ENCODE data around the gene LHCGR. TPM values are rescaled to one million over a fixed set of nuclear protein-coding genes. Genes with fewer than 3 reads are reported as not detected.

Gene LHCGR
- total RNA-seq, 1 experiment from 2014 or later = not detected

- H3K36me3 ChIP-seq = no peaks in the 10 kb centered on the region
- DNase-seq = no peak
- no peak overlapping the region for H3K4me3 ChIP-seq
- H3K27me3 ChIP-seq = peaks cover 6% of the 10 kb centered on the region; the same call in 1 of the 2 replicates
- H3K27ac ChIP-seq = no peak overlapping the region
- H3K9me3 ChIP-seq (replicated peaks) = no peaks in the 10 kb centered on the region
- H3K4me1 ChIP-seq = no peaks in the 10 kb centered on the region
Measured at GRCh38 chr2:48651158-48651790, 104.2 kb downstream of the LHCGR start.

GRCh38 chr2:48638261-48638660, 117.3 kb downstream of the LHCGR start:
- DNase-seq = no peak
- Histone ChIP-seq H3K9me3 (replicated peaks) (no peaks in the 10 kb centered on the region), H3K27me3 (no peaks in the 10 kb centered on the region), H3K4me3 (no peak overlapping the region), H3K4me1 (no peaks in the 10 kb centered on the region), H3K36me3 (no peaks in the 10 kb centered on the region), H3K27ac (no peak overlapping the region)

Other genes with a start within 250 kb of the LHCGR start
- gene STON1, start 225.6 kb downstream of the LHCGR start, total RNA-seq (2014; rRNA removed; shearing (Covaris generic)) = 12.5 and 13.7 TPM in 2 replicates
- gene GTF2A1L, start 137.9 kb downstream of the LHCGR start, total RNA-seq (2014; rRNA removed; shearing (Covaris generic)) = 0.40 TPM in 1 of 2 replicates, not detected in the other